CMK (cell line): ENCODE data around the gene MAPKAP1.
"Not testable (repeated sequence)": the region's sequence is repeated elsewhere in the genome, so short reads cannot be mapped to it uniquely, and the experiment has no call there.

ENCODE experiments used
- DNase-seq: peaks from one replicate; pipeline ENCODE4 v3.0.0-alpha.2; 2010; ENCODE audit warnings: low read depth

Gene MAPKAP1

GRCh38 chr9:125409637-125410521, 297.1 kb downstream of the MAPKAP1 start:
- peak; percentile 68 for DNase-seq

- no peak for DNase-seq
These were observed 297.8 kb downstream of the MAPKAP1 start for GRCh38 chr9:125409217-125409636.

GRCh38 chr9:125407974-125408900, 298.8 kb downstream of the MAPKAP1 start:
- DNase-seq, result peak; percentile 40

- DNase-seq, result no peak
These were observed 299.5 kb downstream of the MAPKAP1 start for GRCh38 chr9:125407432-125407973.

- DNase-seq, result no peak
These were observed 300.3 kb downstream of the MAPKAP1 start for GRCh38 chr9:125406810-125407087.

GRCh38 chr9:125405938-125406809, 300.8 kb downstream of the MAPKAP1 start:
- DNase-seq, result no peak

GRCh38 chr9:125404733-125405132, 302.3 kb downstream of the MAPKAP1 start:
- DNase-seq, result no peak

GRCh38 chr9:125400725-125401716, 306.0 kb downstream of the MAPKAP1 start:
- DNase-seq, result no peak

GRCh38 chr9:125400232-125400631, 306.8 kb downstream of the MAPKAP1 start:
- DNase-seq, result not testable (repeated sequence)

- DNase-seq, result no peak
These were observed 307.3 kb downstream of the MAPKAP1 start for GRCh38 chr9:125399666-125400065.

- DNase-seq, result no peak
These were observed 307.8 kb downstream of the MAPKAP1 start for GRCh38 chr9:125399165-125399564.

GRCh38 chr9:125398243-125398642, 308.8 kb downstream of the MAPKAP1 start:
- DNase-seq, result no peak

- no peak for DNase-seq
These were observed 309.3 kb downstream of the MAPKAP1 start for GRCh38 chr9:125397736-125398135.

- DNase-seq, result no peak
These were observed 310.2 kb downstream of the MAPKAP1 start for GRCh38 chr9:125396799-125397198.

- no peak for DNase-seq
These were observed 313.6 kb downstream of the MAPKAP1 start for GRCh38 chr9:125393426-125393825.

GRCh38 chr9:125391704-125392103, 315.3 kb downstream of the MAPKAP1 start:
- DNase-seq, result no peak

GRCh38 chr9:125388978-125389377, 318.0 kb downstream of the MAPKAP1 start:
- no peak for DNase-seq

- DNase-seq, result no peak
These were observed 319.0 kb downstream of the MAPKAP1 start for GRCh38 chr9:125387861-125388524.
